Mucosa of rectum (tissue), 2 donors: Measurements from ENCODE around the gene LCN12.
A peak's percentile ranks its signal among the peaks of the same experiment; 100 is the strongest.
"Not testable (repeated sequence)": the region's sequence is repeated elsewhere in the genome, so short reads cannot be mapped to it uniquely, and the experiment has no call there.

Experiments used
- H3K27ac ChIP-seq, 2 donors: one replicate each; pipeline ENCODE4 v1.7.0; 2013; ENCODE audit warnings: inconsistent platforms in 2 of 2, low read depth in 2 of 2, low read length in 2 of 2
- H3K27me3 ChIP-seq, 2 donors: one replicate each; pipeline ENCODE4 v1.7.0; 2013; ENCODE audit warnings: low read length in 2 of 2; ENCODE audit not compliant: control insufficient read depth in 2 of 2, insufficient read depth in 2 of 2
- H3K36me3 ChIP-seq, 2 donors: one replicate each; pipeline ENCODE4 v1.7.0; 2013; ENCODE audit warnings: low read length in 2 of 2; ENCODE audit not compliant: control insufficient read depth in 2 of 2, insufficient read depth in 2 of 2
- H3K4me1 ChIP-seq, 2 donors: one replicate each; pipeline ENCODE4 v1.7.0; 2013; ENCODE audit warnings: low read length in 2 of 2, mild to moderate bottlenecking in 1 of 2; ENCODE audit not compliant: control insufficient read depth in 2 of 2, insufficient read depth in 2 of 2
- H3K4me3 ChIP-seq, 2 donors: one replicate each; pipeline ENCODE4 v1.7.0; 2013; ENCODE audit warnings: low read length in 2 of 2
- H3K9ac ChIP-seq, 2 donors: one replicate each; pipeline ENCODE4 v1.7.0; 2013; ENCODE audit warnings: low read length in 2 of 2, low read depth in 1 of 2, mild to moderate bottlenecking in 1 of 2
- H3K9me3 ChIP-seq, 2 donors: one replicate each; pipeline ENCODE4 v1.7.0; 2013; ENCODE audit warnings: low read length in 2 of 2; ENCODE audit not compliant: control insufficient read depth in 2 of 2
- donor health status: healthy.
- donor health status: Normal muscosa, but diverticular disease.

Gene LCN12

DNA sequence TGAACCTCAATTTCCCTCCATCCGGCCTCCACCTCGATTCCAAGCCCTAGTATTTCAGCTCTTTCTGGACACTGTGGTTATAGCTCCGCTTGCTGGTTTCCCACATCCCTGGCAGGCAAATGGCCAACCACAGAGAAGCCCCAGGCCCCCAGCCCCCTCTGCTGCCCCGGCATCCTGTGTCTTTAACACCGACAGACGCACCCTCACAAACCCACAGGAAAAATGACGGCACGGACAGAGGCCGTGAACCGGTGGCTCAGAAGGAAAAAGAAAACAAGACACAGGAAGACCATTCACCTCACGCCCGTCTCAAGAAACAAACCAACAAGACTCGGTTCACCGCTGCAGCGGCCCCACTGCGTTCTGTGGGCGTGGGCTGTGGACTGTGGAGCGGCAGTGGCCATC lies 45.8 kb downstream of the LCN12 start:
- Histone ChIP-seq H3K9ac (no peak overlapping the region), H3K27me3 (peaks cover 0 to 3% of the 10 kb centered on the region in 2 donors), H3K4me1 (peaks cover 27 to 28% of the 10 kb centered on the region in 2 donors), H3K9me3 (no peaks in the 10 kb centered on the region), H3K27ac (peak overlapping the region in 1 of 2 donors; percentile 23), H3K4me3 (no peak overlapping the region), H3K36me3 (no peaks in the 10 kb centered on the region)

- no peak overlapping the region for H3K9ac ChIP-seq
- peaks cover 0 to 3% of the 10 kb centered on the region in 2 donors for H3K27me3 ChIP-seq
- H3K4me1 ChIP-seq = peaks cover 20 to 24% of the 10 kb centered on the region in 2 donors
- H3K27ac ChIP-seq = peak overlapping the region in 1 of 2 donors; percentile 65
- H3K9me3 ChIP-seq = no peaks in the 10 kb centered on the region
- no peaks in the 10 kb centered on the region for H3K36me3 ChIP-seq
- H3K4me3 ChIP-seq = peak overlapping the region in 1 of 2 donors; percentile 31
Measured at GRCh38 chr9:137000177-137000930, 48.3 kb downstream of the LCN12 start.

- H3K36me3 ChIP-seq = no peaks in the 10 kb centered on the region
- H3K4me3 ChIP-seq = no peak overlapping the region
- H3K4me1 ChIP-seq = peaks cover 8 to 11% of the 10 kb centered on the region in 2 donors
- no peaks in the 10 kb centered on the region for H3K9me3 ChIP-seq
- H3K27me3 ChIP-seq = peaks cover 0 to 3% of the 10 kb centered on the region in 2 donors
- no peak overlapping the region for H3K27ac ChIP-seq
- no peak overlapping the region for H3K9ac ChIP-seq
Measured at GRCh38 chr9:137001857-137002645, 50.0 kb downstream of the LCN12 start.

DNA sequence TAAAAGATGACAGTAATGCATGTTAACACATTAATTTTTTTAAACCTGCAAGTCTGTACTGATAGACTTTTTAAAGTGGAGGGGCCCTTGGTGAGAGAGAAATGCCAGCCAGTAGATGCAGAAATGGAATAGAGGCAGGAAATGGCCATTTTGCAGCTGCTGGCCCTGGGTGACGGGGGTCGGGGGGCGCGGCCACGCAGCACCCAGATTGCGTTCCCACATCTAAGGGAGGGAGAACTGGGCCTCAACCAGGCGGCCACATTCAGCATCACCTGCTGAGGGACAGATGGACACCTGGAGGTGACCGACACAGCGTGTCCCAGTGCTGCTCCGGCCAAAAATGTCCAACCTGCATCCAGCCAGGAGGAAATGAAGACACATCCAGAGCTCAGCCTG lies 50.6 kb downstream of the LCN12 start:
- Histone ChIP-seq H3K9ac (no peak overlapping the region), H3K4me1 (peaks cover 2 to 6% of the 10 kb centered on the region in 2 donors), H3K27me3 (peaks cover 0 to 3% of the 10 kb centered on the region in 2 donors), H3K27ac (no peak overlapping the region), H3K9me3 (no peaks in the 10 kb centered on the region), H3K4me3 (no peak overlapping the region), H3K36me3 (no peaks in the 10 kb centered on the region)

- not testable (repeated sequence) for H3K9ac ChIP-seq, H3K27ac ChIP-seq, H3K9me3 ChIP-seq, H3K4me3 ChIP-seq, H3K27me3 ChIP-seq, H3K4me1 ChIP-seq, H3K36me3 ChIP-seq
Measured at GRCh38 chr9:137004285-137004684, 52.2 kb downstream of the LCN12 start.
